Right lobe of liver (tissue), 4 donors: ENCODE results near the gene WDFY4.

ENCODE experiments used
- POLR2A ChIP-seq: fragments of 450-650 bp; IDR thresholded peaks from one replicate; pipeline ENCODE4 v1.6.1; 2017; ENCODE audit warnings: antibody characterized with exemption, mild to moderate bottlenecking
- TF ChIP-seq, protein P1 (sequence below), 4 donors: fragments of 200-600 bp in 3 of 4; fragments of 450-650 bp in 1 of 4; IDR thresholded peaks; one replicate each; pipeline versions ENCODE4 v1.5.1 to v1.8.0; 2016 to 2022; ENCODE audit warnings: antibody characterized with exemption in 4 of 4, mild to moderate bottlenecking in 2 of 4
- donor health status: DM: no; HTN: no; CAD: no.
- donor health status: DM: no; HTN: no; CAD: no.
- donor health status: DM: no; HTN: yes; CAD: no.

DNA sequence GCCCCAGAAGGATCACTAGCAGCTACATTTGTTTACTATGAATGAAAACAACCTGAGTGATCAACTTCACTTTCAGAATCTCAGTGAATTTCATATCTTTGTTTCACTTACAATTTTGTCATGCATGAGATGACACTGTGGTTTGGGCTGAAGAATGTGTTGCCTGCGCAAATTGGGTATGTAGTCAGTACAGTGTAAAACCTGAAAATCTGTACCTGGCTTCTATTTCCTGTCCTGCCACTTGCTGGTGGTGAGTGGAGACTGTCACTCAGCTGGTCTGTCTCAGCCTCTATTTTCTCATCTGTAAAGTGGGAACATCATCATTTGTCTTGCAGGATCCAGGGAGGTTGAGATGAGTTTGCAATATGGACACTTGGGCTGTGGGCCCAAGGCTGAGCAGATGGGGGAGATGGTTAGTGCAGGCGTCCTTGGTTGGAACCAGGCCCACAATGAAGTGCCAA, 118.0 kb downstream of the WDFY4 start:
- TF ChIP-seq POLR2A = no peak
- TF ChIP-seq, protein P1, sequence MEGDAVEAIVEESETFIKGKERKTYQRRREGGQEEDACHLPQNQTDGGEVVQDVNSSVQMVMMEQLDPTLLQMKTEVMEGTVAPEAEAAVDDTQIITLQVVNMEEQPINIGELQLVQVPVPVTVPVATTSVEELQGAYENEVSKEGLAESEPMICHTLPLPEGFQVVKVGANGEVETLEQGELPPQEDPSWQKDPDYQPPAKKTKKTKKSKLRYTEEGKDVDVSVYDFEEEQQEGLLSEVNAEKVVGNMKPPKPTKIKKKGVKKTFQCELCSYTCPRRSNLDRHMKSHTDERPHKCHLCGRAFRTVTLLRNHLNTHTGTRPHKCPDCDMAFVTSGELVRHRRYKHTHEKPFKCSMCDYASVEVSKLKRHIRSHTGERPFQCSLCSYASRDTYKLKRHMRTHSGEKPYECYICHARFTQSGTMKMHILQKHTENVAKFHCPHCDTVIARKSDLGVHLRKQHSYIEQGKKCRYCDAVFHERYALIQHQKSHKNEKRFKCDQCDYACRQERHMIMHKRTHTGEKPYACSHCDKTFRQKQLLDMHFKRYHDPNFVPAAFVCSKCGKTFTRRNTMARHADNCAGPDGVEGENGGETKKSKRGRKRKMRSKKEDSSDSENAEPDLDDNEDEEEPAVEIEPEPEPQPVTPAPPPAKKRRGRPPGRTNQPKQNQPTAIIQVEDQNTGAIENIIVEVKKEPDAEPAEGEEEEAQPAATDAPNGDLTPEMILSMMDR (IDR thresholded peaks at IDR 0.05) = no peak
